ENCODE results near the gene SHOX.
"Not testable (repeated sequence)": the region's sequence is repeated elsewhere in the genome, so short reads cannot be mapped to it uniquely, and the experiment has no call there.

SHOX gene

GRCh38 chrX:630612-631496, at the start of gene SHOX:
Gene SHOX (plus strand): TSS chrX:630791. CDS start chrX:630898, 107 bp downstream.
- no peak for DNase-seq (ENCODE audit: low spot score)

- DNase-seq (ENCODE audit: low spot score) = no peak
These were observed 49.5 kb upstream of the SHOX start for GRCh38 chrX:581066-581465.

GRCh38 chrX:581720-582298, 48.8 kb upstream of the SHOX start:
- no peak for DNase-seq (ENCODE audit: low spot score)

- DNase-seq (ENCODE audit: low spot score) = no peak
These were observed 46.0 kb upstream of the SHOX start for GRCh38 chrX:584572-584971.

- no peak for DNase-seq (ENCODE audit: low spot score)
These were observed 45.3 kb upstream of the SHOX start for GRCh38 chrX:585115-585808.

GRCh38 chrX:586351-586750, 44.2 kb upstream of the SHOX start:
- DNase-seq (ENCODE audit: low spot score) = no peak

- DNase-seq (ENCODE audit: low spot score) = not testable (repeated sequence)
These were observed 41.3 kb upstream of the SHOX start for GRCh38 chrX:589261-589660.

GRCh38 chrX:590693-591404, 39.7 kb upstream of the SHOX start:
- DNase-seq (ENCODE audit: low spot score) = no peak

GRCh38 chrX:599837-600715, 30.5 kb upstream of the SHOX start:
- DNase-seq (ENCODE audit: low spot score) = no peak

- DNase-seq (ENCODE audit: low spot score) = not testable (repeated sequence)
These were observed 27.6 kb upstream of the SHOX start for GRCh38 chrX:603029-603428.

GRCh38 chrX:604616-605015, 26.0 kb upstream of the SHOX start:
- DNase-seq (ENCODE audit: low spot score) = not testable (repeated sequence)

- not testable (repeated sequence) for DNase-seq (ENCODE audit: low spot score)
These were observed 22.5 kb upstream of the SHOX start for GRCh38 chrX:608088-608487.

GRCh38 chrX:614136-614535, 16.5 kb upstream of the SHOX start:
- DNase-seq (ENCODE audit: low spot score) = no peak

- no peak for DNase-seq (ENCODE audit: low spot score)
These were observed 13.2 kb upstream of the SHOX start for GRCh38 chrX:617401-617800.

GRCh38 chrX:617891-618290, 12.7 kb upstream of the SHOX start:
- no peak for DNase-seq (ENCODE audit: low spot score)

GRCh38 chrX:618304-618703, 12.3 kb upstream of the SHOX start:
- DNase-seq (ENCODE audit: low spot score) = not testable (repeated sequence)

GRCh38 chrX:618761-619450, 11.7 kb upstream of the SHOX start:
- no peak for DNase-seq (ENCODE audit: low spot score)

- DNase-seq (ENCODE audit: low spot score) = no peak
These were observed 11.2 kb upstream of the SHOX start for GRCh38 chrX:619451-619811.

- no peak for DNase-seq (ENCODE audit: low spot score)
These were observed 10.6 kb upstream of the SHOX start for GRCh38 chrX:619812-620531.
